Loucy (cell line): ENCODE data around the gene SCN5A.

Experiments
- CTCF ChIP-seq: fragments of 200-600 bp; sonication (generic); conservative IDR thresholded peaks from 2 replicates; pipeline ENCODE4 v1.5.1; 2014; ENCODE audit warnings: mild to moderate bottlenecking, antibody characterized with exemption, low read length
- EZH2phosphoT487 ChIP-seq: fragments of 200-600 bp; IDR thresholded peaks from 2 replicates; pipeline ENCODE4 v1.6.1; 2018; ENCODE audit warnings: antibody characterized with exemption, mild to moderate bottlenecking, moderate library complexity, borderline replicate concordance

GRCh38 chr3:38541806-38542205 lies 107.7 kb downstream of the SCN5A start:
- no peak for TF ChIP-seq CTCF
- no peak for TF ChIP-seq EZH2phosphoT487
